Stomach (tissue), 4 donors: ENCODE measurements around the gene CACNA1I.

ENCODE experiments used
- CTCF ChIP-seq, 7 experiments: fragments of 450-650 bp in 4 of 7; fragments of 200-600 bp in 3 of 7; sonication (generic) in 3 of 7; IDR thresholded peaks; one replicate each; pipeline ENCODE4 v1.5.1; 2016 to 2019; ENCODE audit warnings: antibody characterized with exemption in 7 of 7, control low read depth in 2 of 7, mild to moderate bottlenecking in 1 of 7
- EP300 ChIP-seq: sonication (generic); formaldehyde crosslinking; IDR thresholded peaks from one replicate; pipeline ENCODE4 v1.6.1; 2017; ENCODE audit warnings: antibody characterized with exemption
- POLR2A ChIP-seq, 4 donors: fragments of 450-650 bp; IDR thresholded peaks; one replicate each; pipeline ENCODE4 v1.6.1; 2016; ENCODE audit warnings: antibody characterized with exemption in 4 of 4, control low read depth in 2 of 4, mild to moderate bottlenecking in 1 of 4, moderate library complexity in 1 of 4
- POLR2AphosphoS5 ChIP-seq, 3 donors: sonication (generic); formaldehyde crosslinking; IDR thresholded peaks; one replicate each; pipeline ENCODE4 v1.6.1; 2016; ENCODE audit warnings: antibody characterized with exemption in 3 of 3

- TF ChIP-seq CTCF (IDR thresholded peaks at IDR 0.05) (no peak), POLR2A (IDR thresholded peaks at IDR 0.05) (no peak), EP300 (no peak), POLR2AphosphoS5 (IDR thresholded peaks at IDR 0.05) (no peak)
Observed at GRCh38 chr22:39662686-39663052, 92.1 kb downstream of the CACNA1I start.
